ENCODE measurements around the gene TMEM130.

Gene TMEM130

DNA sequence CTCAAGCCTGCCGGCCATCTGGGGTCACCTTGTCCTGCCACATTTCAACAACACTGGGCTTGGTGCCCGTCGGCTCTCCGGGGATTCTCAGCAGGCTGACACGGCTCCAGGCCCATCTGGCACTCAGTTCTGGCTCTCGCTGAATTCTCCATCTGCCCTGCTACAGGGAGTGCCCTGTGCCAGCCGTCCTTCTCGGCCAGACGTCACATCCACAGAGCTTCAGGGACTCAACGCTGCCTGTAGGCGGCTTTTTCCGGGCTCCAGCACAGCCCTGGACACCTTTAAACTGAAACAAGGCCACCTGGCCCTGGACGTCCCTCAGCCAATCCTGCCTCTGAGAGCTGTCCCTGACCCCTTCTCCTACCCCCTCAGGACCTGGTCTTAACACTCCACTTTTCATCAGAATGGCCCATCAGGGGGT is 43.0 kb downstream of the TMEM130 start:
- peak; percentile 10 for DNase-seq (ENCODE audit: low read depth)
- no peak overlapping the region for H3K9ac ChIP-seq (ENCODE audit: low read length)
- H3K9me3 ChIP-seq (ENCODE audit: control insufficient read depth, low read length) = peaks cover 8% of the 10 kb centered on the region
- H3K27me3 ChIP-seq (replicated peaks; ENCODE audit: control insufficient read depth, insufficient read depth, low read length) = peaks cover 18% of the 10 kb centered on the region
- no peaks in the 10 kb centered on the region for H3K36me3 ChIP-seq (ENCODE audit: control insufficient read depth, insufficient read depth, low read length, severe bottlenecking)
- H3K4me3 ChIP-seq (ENCODE audit: low read length) = no peak overlapping the region
- H3K4me1 ChIP-seq (ENCODE audit: control insufficient read depth, insufficient read depth, low read length) = peaks cover 13% of the 10 kb centered on the region

DNA sequence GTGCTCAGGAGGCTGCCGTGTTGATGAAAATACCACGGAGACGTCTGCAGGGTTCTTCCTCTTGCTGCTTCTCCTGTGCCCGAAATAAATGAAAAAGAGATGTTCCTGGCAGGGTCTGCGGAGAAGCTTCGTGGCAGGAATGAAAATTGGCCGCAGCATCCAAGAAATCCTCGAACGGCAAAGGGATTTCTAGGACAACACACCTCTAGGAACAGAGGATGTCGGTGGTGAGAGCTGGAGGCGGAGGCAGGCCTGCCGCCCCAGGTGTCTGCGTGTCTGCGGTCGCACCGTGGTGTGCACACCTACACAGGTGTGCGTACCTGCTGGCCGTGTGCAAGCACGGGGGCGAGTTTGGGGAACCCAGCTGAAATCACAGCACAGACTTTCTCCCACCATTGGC is 43.4 kb downstream of the TMEM130 start:
- H3K9me3 ChIP-seq (ENCODE audit: control insufficient read depth, low read length) = peaks cover 8% of the 10 kb centered on the region

DNA sequence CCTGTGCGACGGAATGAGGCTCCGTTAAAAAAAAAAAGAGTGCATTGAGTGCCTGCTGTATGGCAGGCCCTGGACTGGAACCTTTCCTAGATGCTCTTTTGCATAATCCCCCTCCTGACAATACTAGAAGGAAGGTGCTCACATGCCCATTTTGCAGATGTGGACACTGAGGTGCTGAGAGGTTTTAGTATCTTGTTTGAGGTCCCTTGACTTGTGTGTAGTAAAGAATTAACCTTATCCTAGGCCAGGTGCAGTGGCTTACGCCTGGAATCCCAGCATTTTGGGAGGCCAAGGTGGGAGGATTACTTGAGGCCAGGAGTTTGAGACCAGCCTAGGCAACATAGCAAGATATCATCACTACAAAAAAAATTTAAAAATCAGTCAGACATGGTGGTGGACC is 46.6 kb downstream of the TMEM130 start:
- DNase-seq (ENCODE audit: low read depth) = no peak
- H3K4me3 ChIP-seq (ENCODE audit: low read length) = no peak overlapping the region
- H3K4me1 ChIP-seq (ENCODE audit: control insufficient read depth, insufficient read depth, low read length) = peaks cover 13% of the 10 kb centered on the region
- H3K9me3 ChIP-seq (ENCODE audit: control insufficient read depth, low read length) = peaks cover 8% of the 10 kb centered on the region
- no peak overlapping the region for H3K9ac ChIP-seq (ENCODE audit: low read length)
- H3K27me3 ChIP-seq (replicated peaks; ENCODE audit: control insufficient read depth, insufficient read depth, low read length) = peaks cover 7% of the 10 kb centered on the region
- H3K36me3 ChIP-seq (ENCODE audit: control insufficient read depth, insufficient read depth, low read length, severe bottlenecking) = no peaks in the 10 kb centered on the region

More for the DNA sequence above, 43.4 kb downstream of the TMEM130 start:
- Histone ChIP-seq H3K4me1 (ENCODE audit: control insufficient read depth, insufficient read depth, low read length) (peaks cover 13% of the 10 kb centered on the region), H3K4me3 (ENCODE audit: low read length) (no peak overlapping the region), H3K27me3 (replicated peaks; ENCODE audit: control insufficient read depth, insufficient read depth, low read length) (peaks cover 18% of the 10 kb centered on the region), H3K9ac (ENCODE audit: low read length) (no peak overlapping the region), H3K36me3 (ENCODE audit: control insufficient read depth, insufficient read depth, low read length, severe bottlenecking) (no peaks in the 10 kb centered on the region)
- no peak for DNase-seq (ENCODE audit: low read depth)

DNA sequence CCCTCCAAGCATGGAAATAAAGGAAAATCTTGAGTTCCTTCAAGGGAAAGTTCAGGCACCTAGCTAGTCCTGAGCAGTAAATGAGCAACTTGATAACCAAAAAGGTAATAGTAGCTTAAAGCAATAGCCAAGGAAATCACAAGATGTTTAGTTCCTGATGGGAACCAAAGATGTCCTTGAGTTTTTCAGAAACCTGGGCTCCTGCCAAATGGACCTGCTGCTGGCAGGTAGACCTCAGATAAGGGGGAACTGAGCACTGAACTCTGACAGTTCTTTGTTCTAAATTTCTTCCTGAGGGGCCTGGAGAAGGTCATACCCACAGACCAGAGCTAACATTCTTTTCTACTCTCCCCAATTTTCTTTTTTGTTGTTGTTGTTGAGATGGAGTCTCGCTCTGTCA is 48.5 kb downstream of the TMEM130 start:
- H3K27me3 ChIP-seq (replicated peaks; ENCODE audit: control insufficient read depth, insufficient read depth, low read length) = peaks cover 13% of the 10 kb centered on the region
- no peaks in the 10 kb centered on the region for H3K36me3 ChIP-seq (ENCODE audit: control insufficient read depth, insufficient read depth, low read length, severe bottlenecking)
- H3K4me3 ChIP-seq (ENCODE audit: low read length) = no peak overlapping the region
- DNase-seq (ENCODE audit: low read depth) = no peak
- H3K9me3 ChIP-seq (ENCODE audit: control insufficient read depth, low read length) = peaks cover 8% of the 10 kb centered on the region
- no peak overlapping the region for H3K9ac ChIP-seq (ENCODE audit: low read length)
- peaks cover 6% of the 10 kb centered on the region for H3K4me1 ChIP-seq (ENCODE audit: control insufficient read depth, insufficient read depth, low read length)

DNA sequence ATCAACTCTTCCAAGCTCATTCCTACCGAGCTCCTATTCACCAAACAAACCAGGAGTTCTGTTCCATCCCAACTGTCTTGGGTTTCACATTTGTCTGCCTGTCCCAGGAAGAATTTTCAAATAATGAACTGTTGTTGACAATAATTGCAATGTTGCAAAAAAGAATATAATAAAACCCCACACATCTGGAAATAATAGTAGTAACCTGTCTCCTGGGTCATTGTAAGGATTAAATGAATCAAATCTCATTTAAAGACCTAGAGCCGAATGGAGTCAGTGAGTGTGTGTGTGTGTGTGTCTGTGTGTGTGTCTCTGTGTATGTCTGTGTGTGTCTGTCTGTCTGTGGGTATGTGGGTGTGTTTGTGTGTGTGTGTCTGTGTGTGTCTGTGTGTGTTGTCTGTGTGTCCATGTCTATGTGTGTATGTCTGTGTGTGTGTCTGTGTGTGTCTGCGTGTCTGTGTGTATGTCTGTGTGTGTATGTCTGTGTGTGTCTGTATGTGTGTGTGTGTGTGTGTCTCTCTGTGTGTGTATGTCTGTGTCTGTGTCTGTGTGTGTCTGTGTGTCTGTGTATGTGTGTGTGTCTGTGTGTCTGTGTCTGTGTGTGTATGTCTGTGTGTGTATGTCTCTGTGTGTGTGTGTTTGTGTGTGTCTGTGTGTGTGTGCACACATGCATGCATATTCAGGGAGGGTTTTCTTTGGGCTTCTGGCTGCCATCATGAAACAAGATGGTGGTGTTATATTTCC is 52.7 kb downstream of the TMEM130 start:
- DNase-seq (ENCODE audit: low read depth) = no peak
- H3K9ac ChIP-seq (ENCODE audit: low read length) = no peak overlapping the region
- no peak overlapping the region for H3K4me3 ChIP-seq (ENCODE audit: low read length)
- no peaks in the 10 kb centered on the region for H3K4me1 ChIP-seq (ENCODE audit: control insufficient read depth, insufficient read depth, low read length)
- no peaks in the 10 kb centered on the region for H3K36me3 ChIP-seq (ENCODE audit: control insufficient read depth, insufficient read depth, low read length, severe bottlenecking)
- peaks cover 35% of the 10 kb centered on the region for H3K27me3 ChIP-seq (replicated peaks; ENCODE audit: control insufficient read depth, insufficient read depth, low read length)
- H3K9me3 ChIP-seq (ENCODE audit: control insufficient read depth, low read length) = no peaks in the 10 kb centered on the region

DNA sequence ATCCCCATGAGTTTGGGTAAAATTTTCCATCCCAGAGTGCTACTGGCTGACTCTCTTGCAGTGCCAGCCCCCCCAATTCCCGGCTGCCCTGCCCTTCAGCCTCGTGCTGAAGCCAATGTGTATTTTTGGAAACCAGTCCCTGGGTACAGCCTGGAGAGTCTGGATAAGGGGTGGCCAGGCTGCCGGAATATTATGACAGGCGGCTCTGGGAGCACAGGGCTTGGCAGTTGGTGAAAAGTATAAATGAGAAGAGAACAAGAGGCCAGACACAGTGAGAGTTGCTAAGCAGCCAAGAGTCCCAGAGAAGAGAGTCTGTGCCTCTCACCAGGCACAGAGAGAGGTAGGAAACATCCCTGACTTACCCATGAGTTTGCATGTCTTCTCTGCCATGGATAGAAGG is 53.6 kb downstream of the TMEM130 start:
- H3K4me1 ChIP-seq (ENCODE audit: control insufficient read depth, insufficient read depth, low read length) = no peaks in the 10 kb centered on the region
- no peak overlapping the region for H3K4me3 ChIP-seq (ENCODE audit: low read length)
- no peaks in the 10 kb centered on the region for H3K9me3 ChIP-seq (ENCODE audit: control insufficient read depth, low read length)
- no peaks in the 10 kb centered on the region for H3K36me3 ChIP-seq (ENCODE audit: control insufficient read depth, insufficient read depth, low read length, severe bottlenecking)
- H3K27me3 ChIP-seq (replicated peaks; ENCODE audit: control insufficient read depth, insufficient read depth, low read length) = peaks cover 35% of the 10 kb centered on the region
- no peak overlapping the region for H3K9ac ChIP-seq (ENCODE audit: low read length)
- DNase-seq (ENCODE audit: low read depth) = no peak

DNA sequence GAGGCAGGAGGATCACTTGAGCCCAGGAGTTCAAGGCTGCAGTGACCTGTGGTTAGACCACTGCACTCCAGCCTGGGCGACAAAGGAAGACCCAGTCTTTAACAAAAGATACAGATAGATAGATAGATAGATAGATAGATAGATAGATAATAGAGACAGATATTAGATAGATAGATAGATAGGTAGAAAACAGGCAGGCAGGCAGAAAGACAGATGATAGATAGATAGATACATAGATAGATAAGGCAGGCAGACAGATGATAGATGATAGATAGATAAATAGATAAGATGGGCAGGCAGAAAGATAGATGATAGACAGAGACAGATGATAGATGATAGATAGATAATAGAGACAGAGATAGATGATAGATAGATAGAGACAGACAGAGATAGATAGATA is 54.5 kb downstream of the TMEM130 start:
- Histone ChIP-seq H3K4me1 (ENCODE audit: control insufficient read depth, insufficient read depth, low read length) (no peaks in the 10 kb centered on the region), H3K27me3 (replicated peaks; ENCODE audit: control insufficient read depth, insufficient read depth, low read length) (peaks cover 35% of the 10 kb centered on the region), H3K4me3 (ENCODE audit: low read length) (no peak overlapping the region), H3K9ac (ENCODE audit: low read length) (no peak overlapping the region), H3K9me3 (ENCODE audit: control insufficient read depth, low read length) (no peaks in the 10 kb centered on the region), H3K36me3 (ENCODE audit: control insufficient read depth, insufficient read depth, low read length, severe bottlenecking) (no peaks in the 10 kb centered on the region)
- DNase-seq (ENCODE audit: low read depth) = no peak

DNA sequence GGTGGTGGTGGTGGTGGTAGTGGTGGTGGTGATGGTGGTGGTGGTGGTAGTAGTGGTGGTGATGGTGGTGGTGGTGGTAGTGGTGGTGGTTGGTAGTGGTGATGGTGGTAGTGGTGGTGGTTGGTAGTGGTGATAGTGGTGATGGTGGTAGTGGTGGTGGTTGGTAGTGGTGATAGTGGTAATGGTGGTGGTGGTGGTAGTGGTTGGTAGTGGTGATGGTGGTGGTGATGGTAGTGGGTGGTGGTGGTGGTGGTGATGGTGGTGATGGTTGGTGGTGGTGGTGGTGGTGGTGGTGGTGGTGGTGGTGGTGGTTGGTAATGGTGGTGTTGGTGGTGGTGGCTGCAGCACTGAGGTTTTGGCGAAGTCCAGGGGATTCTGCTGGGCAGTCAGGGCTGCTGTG is 58.5 kb downstream of the TMEM130 start:
- Histone ChIP-seq H3K9ac (ENCODE audit: low read length) (no peak overlapping the region), H3K4me1 (ENCODE audit: control insufficient read depth, insufficient read depth, low read length) (no peaks in the 10 kb centered on the region), H3K9me3 (ENCODE audit: control insufficient read depth, low read length) (peaks cover 4% of the 10 kb centered on the region), H3K4me3 (ENCODE audit: low read length) (no peak overlapping the region), H3K36me3 (ENCODE audit: control insufficient read depth, insufficient read depth, low read length, severe bottlenecking) (no peaks in the 10 kb centered on the region), H3K27me3 (replicated peaks; ENCODE audit: control insufficient read depth, insufficient read depth, low read length) (peaks cover 33% of the 10 kb centered on the region)
- no peak for DNase-seq (ENCODE audit: low read depth)

DNA sequence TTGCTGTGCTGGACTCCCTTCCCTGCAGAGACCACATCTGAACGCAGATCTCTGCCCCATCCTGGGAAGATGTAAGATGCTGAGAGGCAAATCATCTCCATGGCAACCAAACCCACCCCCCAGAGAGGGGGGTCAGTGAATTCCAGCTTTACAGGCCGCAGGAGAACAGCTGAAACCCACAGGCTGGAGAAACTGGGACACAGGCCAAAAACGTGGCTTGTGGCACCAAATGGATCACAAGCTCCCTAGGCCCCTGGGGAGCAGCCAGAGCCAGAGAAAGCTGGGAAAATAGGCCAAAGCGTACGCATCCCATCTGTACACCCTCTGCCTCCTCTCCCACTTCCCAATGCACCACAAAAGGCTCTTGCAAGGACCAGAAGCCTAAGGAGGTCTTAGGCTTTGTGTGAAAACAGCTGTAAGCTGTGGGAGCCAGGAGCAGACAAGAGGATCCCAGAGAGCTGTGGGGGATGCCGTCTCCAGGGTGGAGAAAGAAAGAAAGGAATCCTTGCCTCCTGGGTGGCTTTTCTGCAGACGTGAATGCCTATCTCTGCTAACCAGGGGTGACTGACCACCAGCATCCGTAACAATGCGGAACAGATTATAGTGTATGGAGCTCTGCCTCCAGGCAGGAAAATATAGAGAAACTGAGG is 59.5 kb downstream of the TMEM130 start:
- H3K27me3 ChIP-seq (replicated peaks; ENCODE audit: control insufficient read depth, insufficient read depth, low read length) = peaks cover 26% of the 10 kb centered on the region
- no peak for DNase-seq (ENCODE audit: low read depth)
- no peaks in the 10 kb centered on the region for H3K4me1 ChIP-seq (ENCODE audit: control insufficient read depth, insufficient read depth, low read length)
- no peak overlapping the region for H3K4me3 ChIP-seq (ENCODE audit: low read length)
- H3K36me3 ChIP-seq (ENCODE audit: control insufficient read depth, insufficient read depth, low read length, severe bottlenecking) = no peaks in the 10 kb centered on the region
- peaks cover 4% of the 10 kb centered on the region for H3K9me3 ChIP-seq (ENCODE audit: control insufficient read depth, low read length)
- H3K9ac ChIP-seq (ENCODE audit: low read length) = no peak overlapping the region

DNA sequence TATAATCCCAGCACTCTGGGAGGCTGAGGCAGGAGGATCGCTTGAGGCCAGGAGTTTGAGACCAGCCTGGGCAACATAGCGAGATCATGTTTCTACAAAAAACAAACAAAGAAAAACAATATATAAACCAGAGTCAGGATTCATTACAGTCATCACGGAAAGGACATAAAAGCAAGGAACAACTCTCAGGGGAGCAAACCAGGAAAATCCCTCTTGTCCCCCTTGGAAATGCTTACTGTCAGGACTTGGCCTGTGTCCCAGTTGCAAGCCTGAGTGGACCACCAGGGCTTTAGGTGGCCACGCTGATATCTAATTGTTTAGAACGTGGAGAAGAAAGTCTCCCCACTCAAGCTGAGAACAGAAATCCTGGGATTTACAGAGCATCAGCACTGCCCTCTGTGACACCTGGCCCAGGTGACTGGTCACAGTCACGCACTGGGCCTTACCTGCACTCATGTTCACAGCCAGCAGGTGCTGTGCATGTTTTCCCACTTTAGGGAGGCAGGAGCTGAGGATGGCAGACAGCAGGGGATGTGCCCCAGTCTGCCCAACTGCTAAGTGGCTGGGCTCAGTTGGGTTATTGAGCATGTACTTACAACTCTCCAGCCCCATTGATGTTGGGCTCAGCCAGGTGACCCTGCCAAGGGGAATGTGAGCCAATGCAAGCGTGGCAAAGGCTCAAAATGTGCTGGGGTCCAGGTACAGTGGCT is 60.9 kb downstream of the TMEM130 start:
- Histone ChIP-seq H3K9ac (ENCODE audit: low read length) (no peak overlapping the region), H3K4me1 (ENCODE audit: control insufficient read depth, insufficient read depth, low read length) (no peaks in the 10 kb centered on the region), H3K4me3 (ENCODE audit: low read length) (no peak overlapping the region)

More for the DNA sequence above, 60.9 kb downstream of the TMEM130 start:
- peaks cover 4% of the 10 kb centered on the region for H3K9me3 ChIP-seq (ENCODE audit: control insufficient read depth, low read length)
- H3K36me3 ChIP-seq (ENCODE audit: control insufficient read depth, insufficient read depth, low read length, severe bottlenecking) = no peaks in the 10 kb centered on the region
- H3K27me3 ChIP-seq (replicated peaks; ENCODE audit: control insufficient read depth, insufficient read depth, low read length) = peaks cover 19% of the 10 kb centered on the region
- no peak for DNase-seq (ENCODE audit: low read depth)

Measured in adipocyte (in vitro differentiated cells).